GM19455 (cell line): Measurements from ENCODE around the gene MTMR10.

Experiments used
- ATAC-seq: cut with Tn5 transposase; IDR thresholded peaks from one replicate; pipeline ENCODE4 v1.9.1; 2021; ENCODE audit not compliant: unreplicated experiment

The MTMR10 gene

GRCh38 chr15:30922480-30923311, 68.7 kb downstream of the MTMR10 start:
- no peak for ATAC-seq

DNA sequence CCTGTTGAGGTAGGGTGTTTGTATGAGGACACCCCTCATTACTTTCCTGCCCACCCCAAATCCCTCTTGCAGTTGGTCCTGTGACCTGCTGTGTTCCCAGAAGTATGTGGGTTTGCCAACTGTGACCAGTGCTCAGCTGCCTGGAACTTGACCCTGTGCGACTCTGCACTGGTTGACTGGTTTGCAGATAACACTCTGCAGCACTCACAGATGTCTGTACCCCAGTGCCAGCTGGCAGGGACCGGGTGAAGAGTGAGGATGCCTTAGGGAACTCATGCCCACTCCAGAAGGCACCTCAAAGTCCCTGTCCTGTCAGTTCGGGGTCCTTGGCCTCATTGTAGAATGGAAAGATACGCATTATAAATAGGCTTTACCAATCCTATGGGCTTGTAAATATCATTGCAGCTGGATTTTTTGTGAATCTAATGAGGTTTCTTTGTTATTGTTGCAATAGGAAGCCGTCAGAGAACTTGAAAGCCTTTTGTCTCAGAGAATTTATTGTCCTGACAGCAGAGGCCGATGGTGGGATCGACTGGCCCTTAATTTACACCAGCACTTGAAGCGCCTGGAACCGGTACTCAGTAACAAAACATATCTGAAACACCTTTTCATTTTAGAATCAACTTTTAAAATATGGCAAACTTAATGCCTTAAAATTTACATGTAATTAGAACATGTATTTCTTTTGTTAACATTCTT, 69.5 kb downstream of the MTMR10 start:
- ATAC-seq = no peak

GRCh38 chr15:30921106-30921505, 70.3 kb downstream of the MTMR10 start:
- ATAC-seq = no peak

DNA sequence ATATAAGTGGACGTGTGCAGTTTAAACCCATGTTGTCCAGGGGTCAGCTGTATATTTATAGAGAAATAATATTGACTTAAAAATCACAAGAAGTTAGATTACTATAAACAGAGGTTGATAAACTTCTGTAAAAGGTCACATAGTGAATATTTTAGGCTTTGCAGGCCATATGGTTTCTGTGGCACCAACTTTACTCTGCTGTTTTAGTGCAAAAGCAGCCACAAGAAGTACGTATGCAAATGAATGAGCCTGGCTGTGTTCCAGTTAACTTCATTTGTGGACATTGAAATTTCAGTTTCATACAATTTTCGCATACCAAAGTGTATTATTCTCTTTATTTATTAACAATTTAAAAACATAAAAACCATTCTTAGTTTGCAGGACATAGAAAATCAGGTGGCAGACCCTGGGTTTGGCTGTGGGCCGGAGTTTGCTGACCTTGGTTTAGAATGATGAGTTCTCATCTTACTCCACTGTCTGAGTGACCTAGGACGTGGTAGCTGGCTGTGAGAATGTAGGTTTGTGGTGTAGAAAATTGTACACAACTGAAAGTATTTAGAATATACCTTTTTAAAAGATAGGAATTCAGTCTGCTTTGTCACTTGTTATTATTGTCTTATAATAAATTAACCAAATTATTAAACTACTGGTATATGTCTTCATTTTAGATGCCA, 71.4 kb downstream of the MTMR10 start:
- ATAC-seq = no peak

DNA sequence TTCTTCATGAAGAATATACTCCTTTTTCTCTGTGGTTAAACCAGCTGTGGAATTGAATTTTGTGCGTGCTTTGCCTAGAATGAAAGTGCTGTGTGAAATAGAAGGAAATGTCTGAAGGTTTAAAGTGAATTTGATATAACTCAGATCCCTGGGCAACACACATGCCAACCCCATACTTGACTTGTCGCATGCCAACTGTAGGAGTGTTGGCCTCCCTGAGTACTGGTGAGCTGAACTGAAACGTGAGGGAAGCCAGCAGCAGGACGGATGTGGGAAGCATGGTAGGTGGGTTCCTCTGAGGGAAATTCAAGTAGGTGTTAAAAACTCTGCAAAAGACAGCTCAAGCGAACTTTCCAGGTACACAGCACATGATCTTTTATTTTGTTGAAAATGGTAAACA, 73.1 kb downstream of the MTMR10 start:
- ATAC-seq = no peak

DNA sequence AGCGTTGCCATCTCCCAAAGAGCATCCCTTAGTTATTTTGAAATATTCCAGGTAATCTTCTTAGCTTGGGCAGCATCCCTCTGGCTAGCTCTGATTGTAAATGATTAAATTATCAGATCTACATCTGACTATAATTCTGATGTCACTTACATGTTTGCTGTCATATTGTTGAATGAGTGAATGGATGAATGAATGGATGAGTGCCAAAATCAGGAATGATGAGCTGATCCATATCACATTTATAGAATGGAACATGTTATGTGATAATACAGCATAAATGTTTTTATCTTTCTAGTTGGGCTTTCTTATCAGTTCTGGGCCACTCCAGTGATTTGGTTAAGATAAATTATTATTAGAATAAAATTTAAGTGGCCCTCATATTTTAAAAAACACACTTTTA, 73.8 kb downstream of the MTMR10 start:
- ATAC-seq = no peak

GRCh38 chr15:30917013-30917412, 74.4 kb downstream of the MTMR10 start:
- no peak for ATAC-seq

DNA sequence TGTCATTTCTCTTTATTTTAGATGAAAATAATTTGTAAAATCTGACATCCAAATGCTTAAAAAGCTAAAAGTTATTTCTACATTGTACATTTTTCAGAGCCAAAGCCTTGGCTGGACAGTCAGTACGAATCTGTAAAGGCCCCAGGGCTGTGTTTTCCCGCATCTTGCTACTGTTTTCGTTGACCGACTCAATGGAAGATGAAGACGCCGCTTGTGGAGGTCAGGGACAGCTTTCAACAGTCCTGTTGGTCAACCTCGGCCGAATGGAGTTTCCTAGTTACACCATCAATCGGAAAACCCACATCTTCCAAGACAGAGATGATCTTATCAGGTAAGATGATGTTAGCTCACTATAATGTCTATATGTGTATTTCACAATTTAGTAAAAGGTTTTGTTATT, 77.7 kb downstream of the MTMR10 start:
- no peak for ATAC-seq

DNA sequence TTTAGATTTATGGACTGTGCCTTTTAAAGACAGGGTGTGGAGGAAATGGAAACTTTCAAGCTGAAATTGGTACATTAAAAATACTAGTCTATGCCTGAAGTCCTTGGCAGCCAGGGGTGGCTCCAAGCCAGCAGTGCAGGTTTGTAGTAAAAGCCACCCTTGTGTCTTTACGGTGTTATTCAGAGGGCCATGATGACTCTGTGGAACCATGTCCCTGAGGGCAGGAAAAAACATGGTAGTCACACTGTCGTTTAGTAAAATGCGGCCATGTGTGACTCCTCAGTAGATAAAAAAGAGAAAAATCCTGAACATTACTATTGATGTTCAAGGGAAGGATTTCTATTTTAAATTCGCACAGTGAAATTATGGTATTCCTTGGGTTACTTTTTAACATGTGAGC, 85.1 kb downstream of the MTMR10 start:
- no peak for ATAC-seq

DNA sequence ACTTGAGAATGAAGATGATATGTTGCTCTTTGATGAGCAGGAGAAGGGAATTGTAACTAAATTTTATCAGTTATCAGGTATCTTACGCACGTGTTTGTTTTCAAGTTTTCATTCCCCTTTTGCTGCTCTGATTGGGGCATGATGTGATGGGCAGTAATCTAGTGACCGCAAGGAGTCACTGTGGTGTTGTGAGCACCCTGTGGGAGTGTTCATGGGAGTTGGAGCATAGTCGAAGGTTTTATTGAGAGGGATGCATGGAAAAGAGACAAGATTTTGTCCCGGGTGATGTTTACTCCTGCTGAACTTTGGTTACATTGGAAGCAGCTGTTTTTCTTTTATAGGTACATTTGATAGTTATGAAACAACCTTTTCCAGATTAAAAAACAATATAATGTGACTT, 85.6 kb downstream of the MTMR10 start:
- no peak for ATAC-seq

- ATAC-seq = no peak
These were observed 86.6 kb downstream of the MTMR10 start for GRCh38 chr15:30904812-30905211.

DNA sequence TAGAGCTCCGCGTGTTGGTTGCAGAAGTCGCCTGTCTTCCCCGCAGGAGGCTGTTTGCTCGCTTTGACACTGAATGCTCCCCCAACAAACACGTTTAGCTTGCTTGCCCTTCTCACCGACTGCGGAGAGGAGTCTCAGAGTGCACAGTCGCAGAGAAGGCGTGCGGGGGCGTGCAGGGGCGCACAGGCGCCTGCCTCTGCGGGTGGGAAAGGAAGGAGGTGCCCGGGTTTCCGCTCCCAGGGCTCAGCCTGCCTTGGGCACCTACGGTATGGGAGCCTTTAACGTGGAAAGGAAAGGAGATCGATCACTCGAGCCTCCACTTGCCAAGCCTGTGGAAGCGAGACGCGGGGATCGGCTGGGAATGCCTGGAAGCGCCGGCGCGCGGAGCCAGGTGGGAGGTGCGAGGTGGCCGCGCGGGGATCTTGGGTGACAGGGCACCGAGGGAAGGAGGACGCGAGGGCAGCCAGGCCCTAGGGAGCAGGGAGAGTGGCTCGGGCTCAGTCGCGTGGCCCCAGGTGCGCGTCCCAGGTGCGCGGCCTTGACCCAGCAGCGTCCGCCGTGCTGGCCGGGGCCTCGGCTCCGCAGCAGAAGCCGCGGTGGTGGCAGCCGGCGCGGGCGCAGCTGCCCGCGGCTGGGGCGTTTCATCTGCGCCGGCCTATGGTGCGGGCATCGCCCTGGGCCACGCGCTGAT, 87.8 kb downstream of the MTMR10 start, which contains the start of gene FAN1:
Gene FAN1, plus strand, starts transcription at position 419 of the 691 bp plus-strand sequence. CDS start 749 bp downstream, outside the sequence.
- peak; percentile 92 for ATAC-seq

GRCh38 chr15:30901889-30902288, 89.5 kb downstream of the MTMR10 start:
- no peak for ATAC-seq

- ATAC-seq = no peak
These were observed 95.2 kb downstream of the MTMR10 start for GRCh38 chr15:30896211-30896606.

GRCh38 chr15:30895461-30896210, 95.8 kb downstream of the MTMR10 start:
- no peak for ATAC-seq

DNA sequence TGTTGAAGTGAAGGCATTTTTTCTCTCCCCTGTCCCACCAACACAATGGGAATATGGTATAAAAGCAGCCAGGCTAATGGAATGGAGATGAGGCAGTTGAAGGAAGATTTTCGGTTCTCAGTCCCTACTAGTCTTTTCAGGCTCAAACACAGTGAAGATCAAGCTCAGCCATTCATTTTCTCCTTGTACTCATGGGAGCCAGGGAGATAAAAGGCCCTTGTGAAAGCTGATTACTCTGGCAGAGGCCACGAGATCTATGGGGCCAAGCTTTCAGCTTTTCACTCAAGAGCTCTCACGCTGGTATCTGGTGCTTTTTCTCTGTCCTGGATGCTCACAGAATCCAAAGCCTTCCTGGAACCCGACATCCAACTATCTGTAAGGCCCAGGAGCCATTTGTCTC, 102.2 kb downstream of the MTMR10 start:
- no peak for ATAC-seq
